OCI-LY3 (cell line): ENCODE data around the gene ADD2.

Experiments used
- H2AFZ ChIP-seq: fragments of 200-600, 300-600 bp; shearing (Covaris generic); 2 replicates; pipeline ENCODE4 v1.6.0; 2014; ENCODE audit warnings: antibody characterized with exemption, low read depth, low read length
- H3K27ac ChIP-seq: fragments of 200-600, 300-600 bp; sonication (generic); 2 replicates; pipeline ENCODE4 v1.5.1; 2014; ENCODE audit warnings: mild to moderate bottlenecking, low read length, moderate library complexity, mixed read lengths
- H3K27me3 ChIP-seq: fragments of 200-600, 300-600 bp; sonication (generic); 2 replicates; pipeline ENCODE4 v1.6.1; 2014; ENCODE audit warnings: low read depth, low read length, mixed read lengths
- H3K36me3 ChIP-seq: fragments of 200-600, 300-600 bp; sonication (generic); replicated peaks from 2 replicates; pipeline ENCODE3; 2014; ENCODE audit warnings: low read depth, low read length, mixed read lengths
- H3K4me1 ChIP-seq: fragments of 300-600, 200-600 bp; sonication (generic); 2 replicates; pipeline ENCODE4 v1.6.1; 2014; ENCODE audit warnings: low read length, mixed read lengths
- H3K4me2 ChIP-seq: fragments of 200-600, 300-600 bp; sonication (generic); 2 replicates; pipeline ENCODE4 v1.6.1; 2014; ENCODE audit warnings: low read length, mixed read lengths
- H3K4me3 ChIP-seq: fragments of 300-600, 200-600 bp; sonication (generic); 2 replicates; pipeline ENCODE4 v1.5.1; 2014; ENCODE audit warnings: antibody characterized with exemption, mild to moderate bottlenecking, low read length, moderate library complexity
- H3K79me2 ChIP-seq: fragments of 300-600, 200-600 bp; shearing (Covaris generic); 2 replicates; pipeline ENCODE4 v1.6.1; 2014; ENCODE audit warnings: mild to moderate bottlenecking, low read length, mixed read lengths
- H3K9ac ChIP-seq: fragments of 300-600, 200-600 bp; shearing (Covaris generic); 2 replicates; pipeline ENCODE4 v1.6.0; 2014; ENCODE audit warnings: mild to moderate bottlenecking, low read length, moderate library complexity
- H3K9me3 ChIP-seq: fragments of 200-600, 300-600 bp; shearing (Covaris generic); 2 replicates; pipeline ENCODE4 v1.6.1; 2014; ENCODE audit warnings: low read length, mixed read lengths; ENCODE audit not compliant: insufficient read depth
- H4K20me1 ChIP-seq: fragments of 200-600, 300-600 bp; sonication (generic); 2 replicates; pipeline ENCODE4 v1.6.1; 2016; ENCODE audit warnings: low read length, mixed read lengths; ENCODE audit not compliant: insufficient read depth
- EZH2phosphoT487 ChIP-seq: fragments of 200-600 bp; shearing (Covaris generic); IDR thresholded peaks from 2 replicates; pipeline ENCODE4 v1.6.1; 2018; ENCODE audit warnings: antibody characterized with exemption, mixed run types, low read depth
- TF ChIP-seq, protein P1 (sequence below): fragments of 200-600, 300-600 bp; sonication (generic); IDR thresholded peaks from 2 replicates; pipeline ENCODE4 v1.5.1; 2014; ENCODE audit warnings: antibody characterized with exemption, low read length, low read depth

Gene ADD2

DNA sequence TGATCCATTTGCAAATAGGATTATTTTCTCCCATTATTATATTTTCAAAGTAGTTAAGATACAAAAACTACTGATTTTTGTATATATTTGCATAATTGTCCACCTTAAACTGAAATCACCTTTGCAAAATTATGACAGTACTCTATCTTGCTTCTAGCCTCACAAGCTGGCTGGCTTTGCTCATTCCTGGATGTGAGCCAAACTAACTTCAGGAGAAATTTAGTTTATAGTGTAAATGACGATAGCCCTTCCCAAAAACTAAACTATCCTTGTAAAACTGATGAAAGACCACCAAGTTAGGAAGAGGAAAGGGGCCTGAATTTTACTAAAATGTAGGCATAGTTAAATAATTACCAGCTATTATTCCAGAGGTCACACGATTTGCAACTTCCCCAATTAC is 87.3 kb downstream of the ADD2 start:
- Histone ChIP-seq H3K9ac (no peak overlapping the region), H3K9me3 (no peaks in the 10 kb centered on the region), H3K4me2 (no peak overlapping the region), H4K20me1 (no peaks in the 10 kb centered on the region), H3K4me3 (no peak overlapping the region), H2AFZ (no peak overlapping the region), H3K4me1 (no peaks in the 10 kb centered on the region), H3K27ac (no peak overlapping the region), H3K79me2 (no peaks in the 10 kb centered on the region), H3K36me3 (no peaks in the 10 kb centered on the region), H3K27me3 (peaks cover 5% of the 10 kb centered on the region; the same call in 1 of the 2 replicates)
- TF ChIP-seq, protein P1, sequence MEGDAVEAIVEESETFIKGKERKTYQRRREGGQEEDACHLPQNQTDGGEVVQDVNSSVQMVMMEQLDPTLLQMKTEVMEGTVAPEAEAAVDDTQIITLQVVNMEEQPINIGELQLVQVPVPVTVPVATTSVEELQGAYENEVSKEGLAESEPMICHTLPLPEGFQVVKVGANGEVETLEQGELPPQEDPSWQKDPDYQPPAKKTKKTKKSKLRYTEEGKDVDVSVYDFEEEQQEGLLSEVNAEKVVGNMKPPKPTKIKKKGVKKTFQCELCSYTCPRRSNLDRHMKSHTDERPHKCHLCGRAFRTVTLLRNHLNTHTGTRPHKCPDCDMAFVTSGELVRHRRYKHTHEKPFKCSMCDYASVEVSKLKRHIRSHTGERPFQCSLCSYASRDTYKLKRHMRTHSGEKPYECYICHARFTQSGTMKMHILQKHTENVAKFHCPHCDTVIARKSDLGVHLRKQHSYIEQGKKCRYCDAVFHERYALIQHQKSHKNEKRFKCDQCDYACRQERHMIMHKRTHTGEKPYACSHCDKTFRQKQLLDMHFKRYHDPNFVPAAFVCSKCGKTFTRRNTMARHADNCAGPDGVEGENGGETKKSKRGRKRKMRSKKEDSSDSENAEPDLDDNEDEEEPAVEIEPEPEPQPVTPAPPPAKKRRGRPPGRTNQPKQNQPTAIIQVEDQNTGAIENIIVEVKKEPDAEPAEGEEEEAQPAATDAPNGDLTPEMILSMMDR: no peak
- TF ChIP-seq EZH2phosphoT487: no peak

DNA sequence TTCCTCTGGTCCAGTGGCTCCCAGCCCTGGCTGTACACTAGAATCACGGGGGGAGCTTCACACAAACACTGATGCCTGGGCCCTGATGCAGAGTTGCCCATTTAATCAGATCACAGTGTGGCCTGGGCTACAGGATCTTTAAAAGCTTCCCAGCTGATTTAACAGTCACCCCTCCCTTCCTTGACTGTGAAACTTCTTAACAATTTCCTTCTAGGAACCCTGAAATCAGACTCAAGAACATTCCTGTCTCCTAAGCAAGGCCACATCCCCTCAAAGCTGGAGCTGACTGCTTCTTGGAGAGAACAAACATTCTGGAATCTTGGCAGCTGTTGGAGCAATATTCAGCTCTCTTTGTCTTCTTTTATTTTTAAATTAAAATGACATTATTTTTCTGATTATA is 88.7 kb downstream of the ADD2 start:
- Histone ChIP-seq H3K4me1 (no peaks in the 10 kb centered on the region), H3K4me2 (no peak overlapping the region), H3K36me3 (no peaks in the 10 kb centered on the region), H4K20me1 (no peaks in the 10 kb centered on the region), H2AFZ (no peak overlapping the region), H3K27ac (no peak overlapping the region), H3K27me3 (0 out of 2 replicates have a peak, but pooled peaks cover 2% of the 10 kb centered on the region), H3K79me2 (no peaks in the 10 kb centered on the region), H3K4me3 (no peak overlapping the region), H3K9ac (no peak overlapping the region), H3K9me3 (no peaks in the 10 kb centered on the region)
- no peak for TF ChIP-seq EZH2phosphoT487
- TF ChIP-seq, protein P1: no peak

DNA sequence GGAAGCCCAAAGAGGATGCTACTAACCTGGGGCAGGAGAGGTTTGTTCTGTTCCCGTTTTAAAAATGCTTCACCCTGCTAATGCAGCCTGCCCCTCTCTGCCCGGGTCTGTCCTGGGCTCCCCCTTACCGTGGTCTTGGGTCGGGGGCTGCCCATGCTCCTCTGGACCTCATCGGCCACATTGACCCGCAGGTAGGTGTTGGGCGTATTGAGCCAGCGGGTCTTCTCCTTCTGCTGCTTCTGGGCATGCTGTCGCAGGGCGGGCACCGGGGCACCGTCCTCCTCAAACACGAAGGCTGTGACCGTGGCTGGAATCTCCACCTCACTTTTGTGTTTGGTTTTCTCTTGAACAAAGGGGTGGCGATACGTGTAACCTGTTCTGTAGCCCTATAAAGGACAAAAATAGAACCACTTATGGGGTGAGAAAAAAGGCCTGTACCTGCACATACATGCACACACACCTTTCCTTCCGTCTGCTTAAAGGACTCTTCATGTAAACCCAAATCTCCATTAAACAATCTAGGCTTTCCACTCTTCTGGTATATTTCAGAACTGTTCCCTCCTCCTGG is 89.3 kb downstream of the ADD2 start:
- no peak for TF ChIP-seq EZH2phosphoT487
- TF ChIP-seq, protein P1: no peak
- H4K20me1 ChIP-seq: no peaks in the 10 kb centered on the region
- no peaks in the 10 kb centered on the region for H3K36me3 ChIP-seq
- H2AFZ ChIP-seq: no peak overlapping the region
- H3K9me3 ChIP-seq: no peaks in the 10 kb centered on the region
- no peak overlapping the region for H3K9ac ChIP-seq
- H3K4me3 ChIP-seq: no peak overlapping the region
- no peaks in the 10 kb centered on the region for H3K4me1 ChIP-seq
- H3K27ac ChIP-seq: no peak overlapping the region
- 0 out of 2 replicates have a peak, but pooled peaks cover 2% of the 10 kb centered on the region for H3K27me3 ChIP-seq
- no peaks in the 10 kb centered on the region for H3K79me2 ChIP-seq
- H3K4me2 ChIP-seq: no peak overlapping the region

DNA sequence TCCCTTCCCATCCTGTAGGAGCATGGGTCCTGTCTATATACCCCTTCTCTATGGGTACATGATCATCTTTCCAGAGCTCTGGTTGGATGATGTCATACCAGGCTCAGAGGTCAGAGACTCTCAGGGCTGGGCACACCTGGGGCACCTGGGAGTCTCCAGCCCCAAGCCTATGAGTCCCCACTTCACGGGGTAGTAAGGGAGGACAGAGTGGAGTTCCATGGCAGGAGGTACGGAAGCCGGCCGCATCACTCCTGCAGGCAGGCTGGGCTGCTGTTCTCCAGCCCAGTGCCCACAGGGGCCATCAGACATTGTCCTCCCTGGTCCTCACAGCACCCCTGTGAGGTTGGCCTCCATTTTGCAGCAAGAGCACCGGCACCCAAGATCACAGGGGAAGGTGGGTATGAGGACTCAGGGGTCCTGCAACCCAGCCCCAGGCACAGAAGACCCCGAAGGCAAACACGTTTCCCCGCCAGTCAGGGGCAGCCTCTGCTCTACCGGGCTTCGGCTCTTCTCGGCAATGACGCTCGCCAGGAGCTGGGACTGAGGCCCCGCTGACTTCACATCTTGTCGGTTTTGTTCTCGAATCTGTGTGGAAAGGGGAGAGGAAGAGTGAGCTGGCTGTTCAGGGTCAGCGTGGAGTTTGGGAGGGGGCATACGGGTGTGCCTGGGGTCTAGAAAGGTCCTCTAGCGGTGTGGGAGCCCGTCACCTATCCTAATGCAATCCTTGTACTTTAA is 91.5 kb downstream of the ADD2 start:
- Histone ChIP-seq H3K9ac (no peak overlapping the region), H3K27ac (no peak overlapping the region), H3K79me2 (no peaks in the 10 kb centered on the region), H4K20me1 (no peaks in the 10 kb centered on the region), H2AFZ (no peak overlapping the region), H3K9me3 (no peaks in the 10 kb centered on the region), H3K4me2 (no peak overlapping the region), H3K4me1 (no peaks in the 10 kb centered on the region), H3K36me3 (no peaks in the 10 kb centered on the region), H3K4me3 (no peak overlapping the region), H3K27me3 (0 out of 2 replicates have a peak, but pooled peaks cover 2% of the 10 kb centered on the region)
- TF ChIP-seq, protein P1: no peak
- TF ChIP-seq EZH2phosphoT487: no peak
